GM12878 (cell line): ENCODE results near the gene STK39.

ENCODE experiments used
- ATF3 ChIP-seq: IDR thresholded peaks from 2 replicates; pipeline ENCODE4 v1.6.1; 2011; ENCODE audit warnings: low read depth, mild to moderate bottlenecking, low read length, moderate library complexity, borderline replicate concordance; ENCODE audit errors: extremely low read depth
- CTCF ChIP-seq, 3 experiments: IDR thresholded peaks in 2 of 3; conservative IDR thresholded peaks in 1 of 3; 2 replicates each; pipeline ENCODE4 v1.5.1; 2011; ENCODE audit warnings: low read depth in 3 of 3, low read length in 3 of 3, mild to moderate bottlenecking in 3 of 3, control low read depth in 2 of 3, moderate library complexity in 2 of 3, inconsistent platforms in 1 of 3, mixed read lengths in 1 of 3; ENCODE audit not compliant: control insufficient read depth in 2 of 3, insufficient read depth in 1 of 3; ENCODE audit errors: extremely low read depth in 1 of 3
- E2F4 ChIP-seq: IDR thresholded peaks from 2 replicates; pipeline ENCODE4 v1.6.1; 2012; ENCODE audit warnings: low read depth, low read length, improper control_type of control experiment
- HDAC2 ChIP-seq: fragments of 200-600 bp; sonication (generic); IDR thresholded peaks from 2 replicates; pipeline ENCODE4 v1.6.1; 2017
- NFYB ChIP-seq: IDR thresholded peaks from 2 replicates; pipeline ENCODE4 v1.6.1; 2011; ENCODE audit warnings: low read depth, mild to moderate bottlenecking, low read length, improper control_type of control experiment, moderate library complexity; ENCODE audit not compliant: insufficient read depth
- NR2F1 ChIP-seq: fragments of 450-650 bp; conservative IDR thresholded peaks from 2 replicates; pipeline ENCODE4 v1.6.1; 2017; ENCODE audit warnings: mild to moderate bottlenecking
- POLR2A ChIP-seq: IDR thresholded peaks from 2 replicates; pipeline ENCODE4 v1.6.1; 2011; ENCODE audit warnings: low read depth, mild to moderate bottlenecking, low read length
- RBBP5 ChIP-seq: fragments of 200-600 bp; sonication (generic); conservative IDR thresholded peaks from 2 replicates; pipeline ENCODE4 v1.6.1; 2016

- no peak for TF ChIP-seq ATF3
- TF ChIP-seq POLR2A: no peak
- no peak for TF ChIP-seq CTCF (IDR thresholded peaks at IDR 0.05 in 2 of 3, conservative IDR thresholded peaks at IDR 0.05 in 1 of 3; ENCODE audit: control insufficient read depth in 2 of 3, extremely low read depth in 1 of 3, insufficient read depth in 1 of 3, low read depth in 3 of 3, low read length in 3 of 3)
- TF ChIP-seq NR2F1: no peak
- no peak for TF ChIP-seq E2F4
- TF ChIP-seq HDAC2: no peak
- no peak for TF ChIP-seq NFYB
- TF ChIP-seq RBBP5: no peak
Observed at GRCh38 chr2:168186452-168186851, 60.9 kb downstream of the STK39 start.
